WTC11 (cell line): ENCODE results near the gene EIF3A.

ENCODE experiments used
- ATF1 ChIP-seq: sonication (generic); formaldehyde crosslinking; IDR thresholded peaks from 2 replicates; pipeline ENCODE4 v1.8.1; 2023; ENCODE audit warnings: mild to moderate bottlenecking, moderate library complexity, missing genetic modification reagents
- CTCF ChIP-seq: fragments of 200-600 bp; IDR thresholded peaks from 2 replicates; pipeline ENCODE4 v1.8.0; 2022; ENCODE audit warnings: antibody characterized with exemption
- FOXP1 ChIP-seq: sonication (generic); formaldehyde crosslinking; IDR thresholded peaks from 2 replicates; pipeline ENCODE4 v1.8.0; 2022; ENCODE audit warnings: missing genetic modification reagents, mild to moderate bottlenecking, moderate library complexity, borderline replicate concordance
- FOXP4 ChIP-seq: sonication (generic); formaldehyde crosslinking; IDR thresholded peaks from 2 replicates; pipeline ENCODE4 v1.8.0; 2022; ENCODE audit warnings: mild to moderate bottlenecking, missing genetic modification reagents
- GABPB1 ChIP-seq: sonication (generic); formaldehyde crosslinking; IDR thresholded peaks from 2 replicates; pipeline ENCODE4 v1.8.1; 2023; ENCODE audit warnings: mild to moderate bottlenecking, missing genetic modification reagents
- TCF7 ChIP-seq: sonication (generic); formaldehyde crosslinking; IDR thresholded peaks from 2 replicates; pipeline ENCODE4 v1.8.0; 2022; ENCODE audit warnings: mild to moderate bottlenecking, low read depth, missing genetic modification reagents, moderate library complexity
- TEAD4 ChIP-seq: sonication (generic); formaldehyde crosslinking; IDR thresholded peaks from 2 replicates; pipeline ENCODE4 v1.8.0; 2022; ENCODE audit warnings: mild to moderate bottlenecking, missing genetic modification reagents
- TF ChIP-seq, protein P1 (sequence below): sonication (generic); formaldehyde crosslinking; IDR thresholded peaks from 2 replicates; pipeline ENCODE4 v1.8.0; 2022; ENCODE audit warnings: mild to moderate bottlenecking, missing genetic modification reagents
- TF ChIP-seq, protein P2 (sequence below): sonication (generic); formaldehyde crosslinking; IDR thresholded peaks from 2 replicates; pipeline ENCODE4 v1.8.1; 2022; ENCODE audit warnings: missing genetic modification reagents, borderline replicate concordance

GRCh38 chr10:119125942-119126341, 45.3 kb upstream of the EIF3A start:
- TF ChIP-seq, protein P1, sequence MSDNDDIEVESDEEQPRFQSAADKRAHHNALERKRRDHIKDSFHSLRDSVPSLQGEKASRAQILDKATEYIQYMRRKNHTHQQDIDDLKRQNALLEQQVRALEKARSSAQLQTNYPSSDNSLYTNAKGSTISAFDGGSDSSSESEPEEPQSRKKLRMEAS (CRISPR knock-in tag) = no peak
- TF ChIP-seq, protein P2, sequence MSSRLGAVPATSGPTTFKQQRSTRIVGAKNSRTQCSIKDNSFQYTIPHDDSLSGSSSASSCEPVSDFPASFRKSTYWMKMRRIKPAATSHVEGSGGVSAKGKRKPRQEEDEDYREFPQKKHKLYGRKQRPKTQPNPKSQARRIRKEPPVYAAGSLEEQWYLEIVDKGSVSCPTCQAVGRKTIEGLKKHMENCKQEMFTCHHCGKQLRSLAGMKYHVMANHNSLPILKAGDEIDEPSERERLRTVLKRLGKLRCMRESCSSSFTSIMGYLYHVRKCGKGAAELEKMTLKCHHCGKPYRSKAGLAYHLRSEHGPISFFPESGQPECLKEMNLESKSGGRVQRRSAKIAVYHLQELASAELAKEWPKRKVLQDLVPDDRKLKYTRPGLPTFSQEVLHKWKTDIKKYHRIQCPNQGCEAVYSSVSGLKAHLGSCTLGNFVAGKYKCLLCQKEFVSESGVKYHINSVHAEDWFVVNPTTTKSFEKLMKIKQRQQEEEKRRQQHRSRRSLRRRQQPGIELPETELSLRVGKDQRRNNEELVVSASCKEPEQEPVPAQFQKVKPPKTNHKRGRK = no peak
- TF ChIP-seq CTCF = no peak
- no peak for TF ChIP-seq ATF1 (CRISPR knock-in tag)
- no peak for TF ChIP-seq GABPB1 (CRISPR knock-in tag)
- TF ChIP-seq FOXP1 (CRISPR knock-in tag) = no peak
- no peak for TF ChIP-seq FOXP4 (CRISPR knock-in tag)
- TF ChIP-seq TEAD4 (CRISPR knock-in tag) = no peak
- TF ChIP-seq TCF7 = no peak
